IMR-90 (cell line): Measurements from ENCODE around the gene CCNE1. TPM values are rescaled to one million over a fixed set of nuclear protein-coding genes. Genes with fewer than 3 reads are reported as not detected.

Source experiments
- ATAC-seq: fragments of 200-7000 bp; cut with Tn5 transposase; 2 replicates; pipeline ENCODE4 v1.9.1; 2020; ENCODE audit warnings: low read depth, mild to moderate bottlenecking, moderate library complexity
- BruUV-seq: library from RNA; stranded (reverse); fragments of 400-500 nt; replicated peaks from 2 replicates; lab custom pipeline; 2021; lab: Mats Ljungman, UMichigan
- CTCF ChIA-PET: fragments of 300-600 bp; formaldehyde crosslinking; extraction: SDS; loops from one replicate; lab custom pipeline; 2021; ENCODE audit warnings: antibody characterized with exemption; lab: Yijun Ruan, JAX
- POLR2A ChIA-PET: fragments of 300-600 bp; sonication (Branson Sonifier 250); formaldehyde crosslinking; loops from one replicate; lab custom pipeline; 2022; ENCODE audit warnings: antibody characterized with exemption; ENCODE audit not compliant: unreplicated experiment; lab: Charles Lee
- DNase-seq: peaks from one replicate; pipeline ENCODE4 v3.0.0; 2013
- H2AFZ ChIP-seq: replicated peaks from 2 replicates; pipeline ENCODE3; 2013; ENCODE audit warnings: low read length, mild to moderate bottlenecking; ENCODE audit not compliant: poor library complexity
- H2AK5ac ChIP-seq: 2 replicates; pipeline ENCODE4 v1.6.1; 2013; ENCODE audit warnings: low read depth, low read length, inconsistent platforms
- H2AK9ac ChIP-seq: replicated peaks from 2 replicates; pipeline ENCODE3; 2013; ENCODE audit warnings: mild to moderate bottlenecking, low read depth, low read length, moderate library complexity; ENCODE audit not compliant: poor library complexity
- H2BK120ac ChIP-seq: 2 replicates; pipeline ENCODE4 v1.6.1; 2013; ENCODE audit warnings: low read depth, low read length, inconsistent platforms
- H2BK15ac ChIP-seq: 3 replicates; pipeline ENCODE4 v1.6.1; 2013; ENCODE audit warnings: low read depth, low read length, inconsistent platforms
- H2BK20ac ChIP-seq: 2 replicates; pipeline ENCODE4 v1.6.1; 2013; ENCODE audit warnings: low read depth, mild to moderate bottlenecking, inconsistent platforms, low read length, moderate library complexity
- H2BK5ac ChIP-seq: 2 replicates; pipeline ENCODE4 v1.6.1; 2013; ENCODE audit warnings: mild to moderate bottlenecking, low read depth, low read length, inconsistent platforms; ENCODE audit not compliant: poor library complexity, severe bottlenecking
- H3K14ac ChIP-seq: replicated peaks from 2 replicates; pipeline ENCODE4 v1.6.1; 2013; ENCODE audit warnings: low read depth, low read length, inconsistent platforms
- H3K18ac ChIP-seq: 2 replicates; pipeline ENCODE4 v1.6.1; 2013; ENCODE audit warnings: low read depth, low read length, control low read depth
- H3K23ac ChIP-seq: 2 replicates; pipeline ENCODE4 v1.6.1; 2013; ENCODE audit warnings: low read depth, low read length, inconsistent platforms
- H3K27ac ChIP-seq: 2 replicates; pipeline ENCODE4 v1.5.1; 2013; ENCODE audit warnings: mild to moderate bottlenecking, control low read depth, low read length; ENCODE audit not compliant: insufficient read depth
- H3K27me3 ChIP-seq: 2 replicates; pipeline ENCODE4 v1.6.1; 2013; ENCODE audit warnings: low read length; ENCODE audit not compliant: control insufficient read depth, insufficient read depth
- H3K36me3 ChIP-seq: 2 replicates; pipeline ENCODE4 v1.6.1; 2013; ENCODE audit warnings: low read length, mixed read lengths; ENCODE audit not compliant: control insufficient read depth, insufficient read depth
- H3K4ac ChIP-seq: 2 replicates; pipeline ENCODE4 v1.6.1; 2013; ENCODE audit warnings: low read depth, low read length, inconsistent platforms
- H3K4me1 ChIP-seq: 2 replicates; pipeline ENCODE4 v1.6.1; 2013; ENCODE audit warnings: low read length, mixed read lengths; ENCODE audit not compliant: control insufficient read depth, insufficient read depth
- H3K4me2 ChIP-seq: 2 replicates; pipeline ENCODE4 v1.6.1; 2013; ENCODE audit warnings: low read depth, mild to moderate bottlenecking, control low read depth, low read length, moderate library complexity
- H3K4me3 ChIP-seq: 2 replicates; pipeline ENCODE4 v1.5.1; 2013; ENCODE audit warnings: low read depth, mild to moderate bottlenecking, control low read depth, low read length, moderate library complexity; ENCODE audit not compliant: insufficient read depth
- H3K56ac ChIP-seq: 2 replicates; pipeline ENCODE4 v1.6.1; 2013; ENCODE audit warnings: low read length, inconsistent platforms; ENCODE audit not compliant: insufficient read depth; ENCODE audit errors: extremely low read depth
- H3K79me1 ChIP-seq, 2 experiments: 2 replicates each; pipeline ENCODE4 v1.6.1; 2013; ENCODE audit warnings: low read length in 2 of 2, inconsistent platforms in 1 of 2, low read depth in 1 of 2
- H3K9ac ChIP-seq: 2 replicates; pipeline ENCODE4 v1.6.1; 2013; ENCODE audit warnings: low read depth, low read length, control low read depth
- H3K9me1 ChIP-seq: 2 replicates; pipeline ENCODE4 v1.6.1; 2013; ENCODE audit warnings: low read length, inconsistent platforms; ENCODE audit not compliant: insufficient read depth
- H3K9me3 ChIP-seq: 2 replicates; pipeline ENCODE4 v1.6.1; 2013; ENCODE audit warnings: low read length; ENCODE audit not compliant: control insufficient read depth, insufficient read depth
- H4K20me1 ChIP-seq: 2 replicates; pipeline ENCODE4 v1.6.1; 2013; ENCODE audit warnings: low read length, inconsistent platforms; ENCODE audit not compliant: insufficient read depth
- H4K5ac ChIP-seq: 2 replicates; pipeline ENCODE4 v1.6.1; 2013; ENCODE audit warnings: mild to moderate bottlenecking, low read depth, low read length, control low read depth
- H4K8ac ChIP-seq, 2 experiments: 2 replicates each; pipeline ENCODE4 v1.6.1; 2013; ENCODE audit warnings: low read depth in 2 of 2, low read length in 2 of 2, control low read depth in 1 of 2, inconsistent platforms in 1 of 2
- H4K91ac ChIP-seq: 2 replicates; pipeline ENCODE4 v1.6.1; 2013; ENCODE audit warnings: low read depth, low read length, inconsistent platforms; ENCODE audit not compliant: insufficient read depth
- BHLHE40 ChIP-seq: fragments of 150-350 bp; IDR thresholded peaks from 2 replicates; pipeline ENCODE4 v1.6.1; 2016; ENCODE audit warnings: mild to moderate bottlenecking, low read depth, low read length
- CEBPB ChIP-seq: IDR thresholded peaks from 2 replicates; pipeline ENCODE4 v1.6.1; 2012; ENCODE audit warnings: low read depth, low read length, improper control_type of control experiment
- CHD1 ChIP-seq: IDR thresholded peaks from 2 replicates; pipeline ENCODE4 v1.6.1; 2012; ENCODE audit warnings: low read depth, low read length, improper control_type of control experiment
- CTCF ChIP-seq: conservative IDR thresholded peaks from 2 replicates; pipeline ENCODE4 v1.5.1; 2012; ENCODE audit warnings: mild to moderate bottlenecking, low read depth, low read length, improper control_type of control experiment
- ELK1 ChIP-seq: fragments of 150-350 bp; IDR thresholded peaks from 2 replicates; pipeline ENCODE4 v1.6.1; 2016; ENCODE audit warnings: low read depth, mild to moderate bottlenecking, low read length, moderate library complexity, borderline replicate concordance
- FOS ChIP-seq: fragments of 150-350 bp; IDR thresholded peaks from 2 replicates; pipeline ENCODE4 v1.6.1; 2016; ENCODE audit warnings: low read depth, low read length
- MAFK ChIP-seq: IDR thresholded peaks from 2 replicates; pipeline ENCODE4 v1.6.1; 2012; ENCODE audit warnings: low read depth, low read length, improper control_type of control experiment
- MAZ ChIP-seq: IDR thresholded peaks from 2 replicates; pipeline ENCODE4 v1.6.1; 2012; ENCODE audit warnings: low read depth, mild to moderate bottlenecking, low read length, improper control_type of control experiment, moderate library complexity, borderline replicate concordance
- NFE2L2 ChIP-seq: fragments of 150-350 bp; IDR thresholded peaks from 2 replicates; pipeline ENCODE4 v1.6.1; 2016; ENCODE audit warnings: low read depth, mild to moderate bottlenecking, low read length
- POLR2A ChIP-seq: IDR thresholded peaks from 2 replicates; pipeline ENCODE4 v1.6.1; 2012; ENCODE audit warnings: mild to moderate bottlenecking, low read depth, low read length
- RAD21 ChIP-seq: IDR thresholded peaks from 2 replicates; pipeline ENCODE4 v1.6.1; 2012; ENCODE audit warnings: low read length, improper control_type of control experiment
- RCOR1 ChIP-seq: IDR thresholded peaks from 2 replicates; pipeline ENCODE4 v1.6.1; 2012; ENCODE audit warnings: mild to moderate bottlenecking, low read length, improper control_type of control experiment; ENCODE audit not compliant: insufficient replicate concordance
- RFX5 ChIP-seq: IDR thresholded peaks from 2 replicates; pipeline ENCODE4 v1.8.0; 2012; ENCODE audit warnings: low read depth, mild to moderate bottlenecking, low read length, moderate library complexity
- SMC3 ChIP-seq: fragments of 150-350 bp; IDR thresholded peaks from 2 replicates; pipeline ENCODE4 v1.6.1; 2016; ENCODE audit warnings: low read depth, mild to moderate bottlenecking, antibody characterized with exemption, low read length, moderate library complexity
- USF2 ChIP-seq: fragments of 150-350 bp; IDR thresholded peaks from 2 replicates; pipeline ENCODE4 v1.6.1; 2017; ENCODE audit warnings: mild to moderate bottlenecking, antibody characterized with exemption, low read length, low read depth
- WGBS, 2 experiments: methylation state at CpG; one replicate each; pipeline versions ENCODE4 v1.1.5 to v1.1.7; 2013; ENCODE audit warnings: missing lambda C conversion rate in 2 of 2; ENCODE audit not compliant: insufficient read length in 1 of 2; ENCODE audit errors: extremely low coverage in 2 of 2; 5-methylcytosine and 5-hydroxymethylcytosine counted together
- dilution Hi-C: fragments of 300-500 bp; cut with HindIII; formaldehyde crosslinking; loops from one replicate; pipeline ENCODE4 v1.14.3; 2018; ENCODE audit warnings: low sequenced_read_pairs; ENCODE audit not compliant: unreplicated experiment
- in situ Hi-C: fragments of 300-500 bp; cut with MboI; formaldehyde crosslinking; loops from 3 replicates; pipeline ENCODE4 v1.14.3; 2019; ENCODE audit warnings: low sequenced_read_pairs, inconsistent platforms, mixed read lengths
- intact Hi-C: fragments of 100-400 bp; cut with micrococcal nuclease; formaldehyde crosslinking; loops from 2 replicates; pipeline ENCODE4 v1.10.0; 2022
- polyA plus RNA-seq, 3 experiments: library from polyadenylated mRNA; depleted of rRNA; stranded (reverse); fragments of >200 nt; gene quantifications; 2 replicates each; pipeline ENCODE4 v1.2.3, GENCODE V29; 2012; ENCODE audit warnings: low replicate concordance in 1 of 3
- total RNA-seq: library from RNA; depleted of rRNA; stranded (reverse); fragments of >200 nt; gene quantifications from 2 replicates; pipeline ENCODE4 v1.2.3, GENCODE V29; 2012

Gene CCNE1
- total and polyA plus RNA-seq, 2 of the 4 experiments (the other 2 are of a cell fraction) = 6.8 to 7.0 TPM

- no peak overlapping the region for H4K91ac ChIP-seq
- no peak overlapping the region for H2BK20ac ChIP-seq
- no TSS peak for BruUV-seq
- no peak overlapping the region for H3K23ac ChIP-seq
- no peaks in the 10 kb centered on the region for H4K20me1 ChIP-seq
- ATAC-seq = no peak
- no peaks in the 10 kb centered on the region for H3K36me3 ChIP-seq
- POLR2A ChIA-PET = no interaction called here
- no peak overlapping the region for H3K4ac ChIP-seq
- WGBS, 2 experiments = 0% methylated on average over 1 of the region's 17 CpGs; no CpG with 5 or more reads in 1 of the 2 experiments
- no peaks in the 10 kb centered on the region for H3K79me1 ChIP-seq
- no peaks in the 10 kb centered on the region for H3K9me3 ChIP-seq
- peaks cover 9% of the 10 kb centered on the region for H3K27me3 ChIP-seq
- no peak overlapping the region for H2AK9ac ChIP-seq
- H2AK5ac ChIP-seq = no peak overlapping the region
- CTCF ChIA-PET = no interaction called here
- intact Hi-C loops (no loop called here), in situ Hi-C loops (no loop called here), dilution Hi-C loops (no loop called here)
- no peak overlapping the region for H4K8ac ChIP-seq
- H3K9ac ChIP-seq = no peak overlapping the region
- H3K18ac ChIP-seq = no peak overlapping the region
- H3K56ac ChIP-seq = no peak overlapping the region
- H2BK120ac ChIP-seq = no peak overlapping the region
- H2AFZ ChIP-seq = no peak overlapping the region
- H3K27ac ChIP-seq = no peak overlapping the region
- no peak overlapping the region for H3K14ac ChIP-seq
- H3K4me1 ChIP-seq = no peaks in the 10 kb centered on the region
- H4K5ac ChIP-seq = no peak overlapping the region
- H3K4me2 ChIP-seq = no peak overlapping the region
- no peak overlapping the region for H2BK15ac ChIP-seq
- H3K9me1 ChIP-seq = no peaks in the 10 kb centered on the region
- no peak for DNase-seq
- H3K4me3 ChIP-seq = no peak overlapping the region
- no peak overlapping the region for H2BK5ac ChIP-seq
- TF ChIP-seq RCOR1 = no peak
- no peak for TF ChIP-seq CHD1
- TF ChIP-seq BHLHE40 = no peak
- no peak for TF ChIP-seq POLR2A
- no peak for TF ChIP-seq MAFK
- TF ChIP-seq MAZ = no peak
- no peak for TF ChIP-seq ELK1
- TF ChIP-seq NFE2L2 = no peak
- no peak for TF ChIP-seq SMC3
- no peak for TF ChIP-seq FOS
- no peak for TF ChIP-seq USF2
- no peak for TF ChIP-seq RFX5
- no peak for TF ChIP-seq CEBPB
- no peak for TF ChIP-seq CTCF
- no peak for TF ChIP-seq RAD21
Measured at GRCh38 chr19:29834991-29835846, 23.4 kb downstream of the CCNE1 start.
